Mononuclear cell (primary cell): ENCODE results near the gene MBTPS2. TPM values are rescaled to one million over a fixed set of nuclear protein-coding genes. Genes with fewer than 3 reads are reported as not detected.

Experiments
- H3K27me3 ChIP-seq: 2 replicates; pipeline ENCODE4 v1.6.0; 2011; ENCODE audit warnings: low read length, control low read depth; ENCODE audit not compliant: insufficient read depth
- H3K4me1 ChIP-seq: 2 replicates; pipeline ENCODE4 v1.5.1; 2011; ENCODE audit warnings: mild to moderate bottlenecking, low read length, control low read depth; ENCODE audit not compliant: insufficient read depth
- H3K4me3 ChIP-seq: 2 replicates; pipeline ENCODE4 v1.5.1; 2011; ENCODE audit warnings: mild to moderate bottlenecking, low read length, moderate library complexity
- H3K9me3 ChIP-seq: 2 replicates; pipeline ENCODE4 v1.5.1; 2011; ENCODE audit warnings: low read depth, mild to moderate bottlenecking, control low read depth, low read length
- total RNA-seq: library from RNA; depleted of rRNA; stranded (reverse); fragments of >200 nt; gene quantifications from one replicate; pipeline ENCODE4 v1.2.3, GENCODE V29; 2012

The MBTPS2 gene
- total RNA-seq, 1 donor = 4.7 TPM

GRCh38 chrX:21885568-21885967, 46.2 kb downstream of the MBTPS2 start:
- no peaks in the 10 kb centered on the region for H3K4me1 ChIP-seq
- H3K27me3 ChIP-seq = no peaks in the 10 kb centered on the region
- no peak overlapping the region for H3K4me3 ChIP-seq
- no peaks in the 10 kb centered on the region for H3K9me3 ChIP-seq

DNA sequence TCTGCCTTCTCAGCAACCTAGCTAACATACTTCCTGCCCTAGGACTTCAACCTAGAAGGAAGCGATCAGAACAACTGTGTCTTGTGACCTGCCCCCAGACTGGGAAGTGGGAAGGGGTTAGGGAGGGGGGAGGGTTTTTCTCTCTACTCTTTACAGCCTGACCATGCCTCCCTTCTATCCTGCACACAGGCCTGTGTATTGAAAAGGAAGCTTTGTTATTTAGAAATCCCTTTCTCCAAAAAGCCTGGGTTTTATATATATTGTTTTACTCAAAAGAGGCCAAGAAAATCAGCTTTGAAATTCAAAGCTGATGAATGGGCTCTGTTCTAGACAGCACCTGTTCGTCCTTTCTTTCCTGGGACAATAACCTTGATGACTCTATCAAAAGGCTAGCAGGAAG, 65.9 kb downstream of the MBTPS2 start:
- Histone ChIP-seq H3K4me3 (no peak overlapping the region), H3K9me3 (no peaks in the 10 kb centered on the region), H3K27me3 (no peaks in the 10 kb centered on the region), H3K4me1 (no peaks in the 10 kb centered on the region)

- H3K4me3 ChIP-seq = no peak overlapping the region
These were observed 66.5 kb downstream of the MBTPS2 start for GRCh38 chrX:21905953-21906352.

DNA sequence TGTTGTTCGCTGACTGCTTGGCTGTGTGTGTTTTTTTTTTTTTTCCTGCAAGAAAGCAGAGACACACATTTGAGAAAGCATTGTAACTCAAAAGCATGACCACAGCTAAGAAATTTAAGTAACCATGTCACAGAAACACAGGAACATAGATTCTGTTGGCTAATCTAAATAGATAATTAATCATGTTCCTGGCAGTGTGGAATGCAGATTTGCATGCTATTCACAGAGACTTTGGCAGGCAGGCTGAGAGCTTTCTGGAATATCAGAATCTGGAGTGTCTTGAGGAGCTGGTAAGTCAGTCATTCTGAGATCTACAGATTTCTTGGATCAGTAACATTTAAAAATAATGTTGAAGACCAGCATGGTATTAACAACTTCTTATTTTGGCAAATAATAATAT, 67.8 kb downstream of the MBTPS2 start:
- Histone ChIP-seq H3K9me3 (no peaks in the 10 kb centered on the region), H3K4me3 (no peak overlapping the region), H3K4me1 (no peaks in the 10 kb centered on the region), H3K27me3 (no peaks in the 10 kb centered on the region)

More at GRCh38 chrX:21905953-21906352, 66.5 kb downstream of the MBTPS2 start:
- Histone ChIP-seq H3K9me3 (no peaks in the 10 kb centered on the region), H3K4me1 (no peaks in the 10 kb centered on the region), H3K27me3 (no peaks in the 10 kb centered on the region)

- Histone ChIP-seq H3K9me3 (no peaks in the 10 kb centered on the region), H3K27me3 (no peaks in the 10 kb centered on the region), H3K4me1 (no peaks in the 10 kb centered on the region), H3K4me3 (no peak overlapping the region)
These were observed 72.1 kb downstream of the MBTPS2 start for GRCh38 chrX:21911481-21911880.

DNA sequence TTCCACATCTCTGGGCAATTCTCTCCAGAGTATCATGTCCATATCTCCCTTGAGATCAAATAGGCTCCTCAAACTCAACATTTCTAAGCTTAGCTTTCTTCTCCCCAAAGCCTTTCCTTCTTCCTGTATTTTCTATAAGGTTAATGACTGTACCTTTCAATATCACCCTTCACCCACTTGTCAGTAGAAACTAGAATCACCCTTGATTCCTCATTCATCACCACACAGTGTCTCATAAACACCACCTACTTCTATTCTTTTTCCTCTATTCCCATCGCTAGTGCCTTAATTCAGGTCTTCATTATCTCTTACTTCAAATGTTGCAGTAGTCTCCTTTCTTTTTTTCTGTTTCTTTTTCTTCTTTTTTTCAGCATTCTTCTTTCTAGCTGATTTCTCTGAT, 72.8 kb downstream of the MBTPS2 start:
- Histone ChIP-seq H3K4me3 (no peak overlapping the region), H3K27me3 (no peaks in the 10 kb centered on the region), H3K9me3 (no peaks in the 10 kb centered on the region), H3K4me1 (no peaks in the 10 kb centered on the region)

- Histone ChIP-seq H3K9me3 (no peaks in the 10 kb centered on the region), H3K4me1 (no peaks in the 10 kb centered on the region), H3K4me3 (no peak overlapping the region), H3K27me3 (no peaks in the 10 kb centered on the region)
These were observed 73.6 kb downstream of the MBTPS2 start for GRCh38 chrX:21912989-21913388.

- Histone ChIP-seq H3K4me3 (no peak overlapping the region), H3K4me1 (peaks cover 10% of the 10 kb centered on the region), H3K9me3 (no peaks in the 10 kb centered on the region), H3K27me3 (no peaks in the 10 kb centered on the region)
These were observed 86.7 kb downstream of the MBTPS2 start for GRCh38 chrX:21926116-21926515.

GRCh38 chrX:21926527-21927278, 87.3 kb downstream of the MBTPS2 start:
- Histone ChIP-seq H3K4me3 (no peak overlapping the region), H3K9me3 (no peaks in the 10 kb centered on the region), H3K4me1 (peaks cover 10% of the 10 kb centered on the region), H3K27me3 (no peaks in the 10 kb centered on the region)

DNA sequence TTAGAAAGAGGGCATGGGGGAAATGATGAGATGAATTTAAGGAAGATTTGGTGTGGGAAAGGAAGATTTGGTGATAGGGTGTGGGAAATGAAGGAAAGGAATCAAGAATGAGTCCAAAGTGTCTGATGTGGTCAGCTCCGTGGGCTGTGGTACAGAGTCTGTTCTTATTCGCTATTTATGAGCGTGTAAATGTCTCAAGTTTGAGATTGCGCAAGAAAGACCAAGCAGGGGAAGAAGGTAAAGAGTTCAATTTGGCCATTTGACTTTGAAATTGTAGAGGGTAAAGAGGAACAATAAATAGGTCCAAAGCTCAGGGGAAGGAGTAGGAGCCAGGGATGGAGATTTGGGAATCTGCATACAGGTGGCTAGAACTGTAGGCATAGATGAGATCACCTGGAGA, 89.8 kb downstream of the MBTPS2 start:
- Histone ChIP-seq H3K4me3 (no peak overlapping the region), H3K4me1 (peaks cover 24% of the 10 kb centered on the region), H3K9me3 (no peaks in the 10 kb centered on the region), H3K27me3 (no peaks in the 10 kb centered on the region)

DNA sequence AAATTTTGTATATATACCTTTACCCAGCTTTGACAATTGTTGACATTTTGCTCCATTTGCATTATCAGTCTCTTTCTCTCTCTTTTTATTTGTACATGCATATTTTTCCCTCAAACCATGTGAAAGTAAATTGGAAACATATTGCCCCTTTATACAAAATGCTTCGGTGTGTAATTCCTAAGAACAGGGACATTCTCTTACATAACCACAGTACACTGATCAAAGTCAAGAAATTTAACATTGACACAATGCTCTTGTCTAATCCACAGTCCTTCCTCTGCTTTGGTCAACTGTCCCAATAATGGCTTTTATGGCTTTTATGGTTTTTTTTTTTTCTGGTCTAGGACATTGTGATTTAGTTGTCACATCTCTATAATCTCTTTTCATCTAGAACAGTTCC, 91.6 kb downstream of the MBTPS2 start:
- H3K27me3 ChIP-seq = no peaks in the 10 kb centered on the region
- no peak overlapping the region for H3K4me3 ChIP-seq
- peaks cover 24% of the 10 kb centered on the region for H3K4me1 ChIP-seq
- no peaks in the 10 kb centered on the region for H3K9me3 ChIP-seq

GRCh38 chrX:21932292-21933002, 93.0 kb downstream of the MBTPS2 start:
- no peak overlapping the region for H3K4me3 ChIP-seq
- H3K27me3 ChIP-seq = no peaks in the 10 kb centered on the region
- H3K9me3 ChIP-seq = no peaks in the 10 kb centered on the region
- peaks cover 24% of the 10 kb centered on the region for H3K4me1 ChIP-seq

- Histone ChIP-seq H3K27me3 (no peaks in the 10 kb centered on the region), H3K9me3 (no peaks in the 10 kb centered on the region), H3K4me3 (no peak overlapping the region), H3K4me1 (peaks cover 24% of the 10 kb centered on the region)
These were observed 93.7 kb downstream of the MBTPS2 start for GRCh38 chrX:21933077-21933476.

DNA sequence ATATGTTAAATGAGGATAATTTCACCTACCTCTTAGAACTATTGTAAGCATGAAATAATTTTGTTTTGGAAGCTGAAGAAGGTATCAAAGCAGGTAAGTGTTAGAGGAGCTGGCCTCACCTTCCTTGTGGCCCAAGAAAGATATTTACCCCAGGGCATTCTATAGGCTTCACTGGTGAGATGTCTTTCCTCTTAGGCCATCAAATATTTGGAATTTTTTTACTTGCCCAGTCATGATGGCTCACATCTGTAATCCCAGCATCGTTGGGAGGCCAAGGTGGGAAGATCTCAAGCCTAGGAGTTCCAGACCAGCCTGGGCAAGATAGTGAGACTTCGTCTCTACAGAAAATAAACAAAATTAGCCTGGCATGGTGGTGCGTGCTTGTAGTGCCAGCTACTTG, 95.0 kb downstream of the MBTPS2 start:
- Histone ChIP-seq H3K4me1 (peaks cover 17% of the 10 kb centered on the region), H3K9me3 (no peaks in the 10 kb centered on the region), H3K4me3 (no peak overlapping the region), H3K27me3 (no peaks in the 10 kb centered on the region)
